ENCODE measurements around the gene ANKRD33B. TPM values are rescaled to one million over a fixed set of nuclear protein-coding genes. Genes with fewer than 3 reads are reported as not detected.

The ANKRD33B gene
- total and polyA plus RNA-seq, 2 of the 13 experiments (the other 11 are each of a cell fraction or from before 2014, with no cell fraction given) = 0.02 TPM; not detected in 1

DNA sequence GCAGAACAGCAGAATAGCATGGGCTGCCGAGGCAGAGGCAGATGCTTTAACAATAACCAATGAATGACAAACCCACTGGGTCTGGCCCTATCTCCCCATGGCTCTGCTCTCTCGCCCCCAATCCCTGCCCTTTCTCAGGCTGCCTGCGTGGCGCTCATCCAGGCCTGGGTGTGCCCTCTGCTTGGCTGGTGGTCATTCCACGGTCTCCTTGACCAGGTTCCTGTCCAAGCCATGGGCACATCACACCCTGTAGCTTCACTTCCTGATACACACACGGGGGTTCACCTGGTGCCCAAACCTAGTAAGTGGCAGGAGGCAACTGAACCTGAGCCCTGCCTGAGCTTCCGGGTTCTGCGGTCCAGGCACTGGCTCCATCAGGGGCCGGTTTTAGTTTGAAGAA lies 109.5 kb downstream of the ANKRD33B start:
- DNase-seq (ENCODE audit: low spot score) = no peak
- peaks cover 14% of the 10 kb centered on the region for H3K4me1 ChIP-seq (ENCODE audit: insufficient read depth, low read length)
- in situ Hi-C loops (cut with HindIII; ENCODE audit: extremely low pct_ligation_motif_present, low pct_unique_long_range_greater_than_20kb) (no loop called here), intact Hi-C loops (cut with micrococcal nuclease; ENCODE audit: unreplicated experiment) (no loop called here)
- no peak for FAIRE-seq
- no peaks in the 10 kb centered on the region for H4K20me1 ChIP-seq (ENCODE audit: insufficient read depth, low read length)
- H3K9ac ChIP-seq (ENCODE audit: insufficient read depth, low read depth, low read length) = no peak overlapping the region
- no peak overlapping the region for H3K4me2 ChIP-seq (ENCODE audit: low read depth, low read length)
- H3K79me2 ChIP-seq (ENCODE audit: insufficient read depth, low read length) = no peaks in the 10 kb centered on the region
- TF ChIP-seq, protein P1, sequence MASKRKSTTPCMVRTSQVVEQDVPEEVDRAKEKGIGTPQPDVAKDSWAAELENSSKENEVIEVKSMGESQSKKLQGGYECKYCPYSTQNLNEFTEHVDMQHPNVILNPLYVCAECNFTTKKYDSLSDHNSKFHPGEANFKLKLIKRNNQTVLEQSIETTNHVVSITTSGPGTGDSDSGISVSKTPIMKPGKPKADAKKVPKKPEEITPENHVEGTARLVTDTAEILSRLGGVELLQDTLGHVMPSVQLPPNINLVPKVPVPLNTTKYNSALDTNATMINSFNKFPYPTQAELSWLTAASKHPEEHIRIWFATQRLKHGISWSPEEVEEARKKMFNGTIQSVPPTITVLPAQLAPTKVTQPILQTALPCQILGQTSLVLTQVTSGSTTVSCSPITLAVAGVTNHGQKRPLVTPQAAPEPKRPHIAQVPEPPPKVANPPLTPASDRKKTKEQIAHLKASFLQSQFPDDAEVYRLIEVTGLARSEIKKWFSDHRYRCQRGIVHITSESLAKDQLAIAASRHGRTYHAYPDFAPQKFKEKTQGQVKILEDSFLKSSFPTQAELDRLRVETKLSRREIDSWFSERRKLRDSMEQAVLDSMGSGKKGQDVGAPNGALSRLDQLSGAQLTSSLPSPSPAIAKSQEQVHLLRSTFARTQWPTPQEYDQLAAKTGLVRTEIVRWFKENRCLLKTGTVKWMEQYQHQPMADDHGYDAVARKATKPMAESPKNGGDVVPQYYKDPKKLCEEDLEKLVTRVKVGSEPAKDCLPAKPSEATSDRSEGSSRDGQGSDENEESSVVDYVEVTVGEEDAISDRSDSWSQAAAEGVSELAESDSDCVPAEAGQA (IDR thresholded peaks at IDR 0.05; ENCODE audit: low read depth) = no peak
- TF ChIP-seq, protein P1 (CRISPR knock-in tag; IDR thresholded peaks at IDR 0.05; ENCODE audit: borderline replicate concordance) = no peak
- TF ChIP-seq HOXA7 (CRISPR knock-in tag; IDR thresholded peaks at IDR 0.05) (no peak), SRY (CRISPR knock-in tag; IDR thresholded peaks at IDR 0.05) (no peak)
- no peak overlapping the region for H3K27ac ChIP-seq (ENCODE audit: extremely low read length, insufficient read depth, low read length)
- CTCF ChIA-PET (ENCODE audit: low intra/inter-chr PET ratio, low total read pairs) = no interaction called here
- no peak overlapping the region for H3K4me3 ChIP-seq (replicated peaks in 1 of 3; ENCODE audit: insufficient read depth in 1 of 3, low read depth in 2 of 3, low read length in 3 of 3)
- no peaks in the 10 kb centered on the region for H3K27me3 ChIP-seq (ENCODE audit: control insufficient read depth in 1 of 2, insufficient read depth in 2 of 2, low read length in 2 of 2)
- ATAC-seq = peak; percentile 12
- no peaks in the 10 kb centered on the region for H3K9me3 ChIP-seq (ENCODE audit: low read length)
- peaks cover 2 to 3% of the 10 kb centered on the region in 2 experiments; a peak in 3 of 5 replicates for H3K36me3 ChIP-seq (replicated peaks in 1 of 2; ENCODE audit: control insufficient read depth in 1 of 2, insufficient read depth in 2 of 2, low read length in 2 of 2)
- POLR2A ChIA-PET = no interaction called here
- H2AFZ ChIP-seq (ENCODE audit: low read length) = no peak overlapping the region
- no TSS peak for BruUV-seq (replicated peaks)
- WGBS (ENCODE audit: low lambda C conversion rate) = 60% methylated on average over 7 of the region's 9 CpGs
